Panc1 (cell line): Measurements from ENCODE around the gene PKD2. TPM values are rescaled to one million over a fixed set of nuclear protein-coding genes. Genes with fewer than 3 reads are reported as not detected.

ENCODE experiments used
- ATAC-seq: fragments of 200-7000 bp; cut with Tn5 transposase; 2 replicates; pipeline ENCODE4 v1.9.1; 2020; ENCODE audit warnings: mild to moderate bottlenecking, moderate library complexity
- BruUV-seq: library from RNA; stranded (reverse); fragments of 400-500 nt; replicated peaks from 2 replicates; lab custom pipeline; 2021; lab: Mats Ljungman, UMichigan
- CTCF ChIA-PET: fragments of 300-600 bp; sonication (Branson Sonifier 250); formaldehyde crosslinking; loops from one replicate; lab custom pipeline; 2022; ENCODE audit warnings: antibody characterized with exemption; lab: Charles Lee
- POLR2A ChIA-PET: fragments of 300-600 bp; sonication (Branson Sonifier 250); formaldehyde crosslinking; loops from one replicate; lab custom pipeline; 2022; ENCODE audit warnings: antibody characterized with exemption; lab: Charles Lee
- DNase-seq: peaks from one replicate; pipeline ENCODE4 v3.0.0-alpha.2; 2010; ENCODE audit warnings: low read depth, low spot score
- H3K27ac ChIP-seq: 2 replicates; pipeline ENCODE4 v1.5.1; 2011; ENCODE audit warnings: mild to moderate bottlenecking, low read length, inconsistent platforms
- H3K27me3 ChIP-seq: fragments of 200-500 bp; sonication (Bioruptor generic); 2 replicates; pipeline ENCODE4 v1.6.0; 2014; ENCODE audit warnings: low read length, inconsistent platforms; ENCODE audit not compliant: control insufficient read depth, insufficient read depth
- H3K36me3 ChIP-seq: fragments of 200-500 bp; sonication (Bioruptor generic); 2 replicates; pipeline ENCODE4 v1.5.1; 2014; ENCODE audit warnings: inconsistent platforms, mild to moderate bottlenecking, low read length, moderate library complexity; ENCODE audit not compliant: control insufficient read depth, insufficient read depth
- H3K4me1 ChIP-seq: 2 replicates; pipeline ENCODE4 v1.5.1; 2011; ENCODE audit warnings: inconsistent platforms, mild to moderate bottlenecking, low read length, moderate library complexity; ENCODE audit not compliant: control insufficient read depth, insufficient read depth
- H3K4me3 ChIP-seq, 2 experiments: 2 replicates each; pipeline ENCODE4 v1.5.1; 2011 to 2012; ENCODE audit warnings: low read depth in 2 of 2, low read length in 2 of 2, mild to moderate bottlenecking in 2 of 2, inconsistent platforms in 1 of 2, moderate library complexity in 1 of 2
- H3K9me3 ChIP-seq: fragments of 200-500 bp; sonication (Bioruptor generic); 2 replicates; pipeline ENCODE4 v1.5.1; 2014; ENCODE audit warnings: low read depth, mild to moderate bottlenecking, inconsistent platforms, low read length, moderate library complexity; ENCODE audit not compliant: control insufficient read depth, insufficient read depth
- CTCF ChIP-seq: fragments of 450-650 bp; IDR thresholded peaks from 2 replicates; pipeline ENCODE4 v1.5.1; 2017; ENCODE audit warnings: mild to moderate bottlenecking
- POLR2AphosphoS5 ChIP-seq: IDR thresholded peaks from 2 replicates; pipeline ENCODE4 v1.6.1; 2012; ENCODE audit warnings: mild to moderate bottlenecking, low read depth, low read length, moderate library complexity
- REST ChIP-seq, 2 experiments: IDR thresholded peaks; 2 replicates each; pipeline ENCODE4 v1.6.1; 2011 to 2012; ENCODE audit warnings: low read depth in 2 of 2, control low read depth in 1 of 2, low read length in 1 of 2, mild to moderate bottlenecking in 1 of 2, moderate library complexity in 1 of 2; ENCODE audit not compliant: insufficient read depth in 1 of 2
- SIN3A ChIP-seq: IDR thresholded peaks from 2 replicates; pipeline ENCODE4 v1.6.1; 2012; ENCODE audit warnings: low read depth, mild to moderate bottlenecking, low read length, moderate library complexity, borderline replicate concordance; ENCODE audit not compliant: insufficient read depth
- TCF7L2 ChIP-seq: IDR thresholded peaks from 2 replicates; pipeline ENCODE4 v1.6.1; 2011; ENCODE audit warnings: mild to moderate bottlenecking, low read depth, low read length, inconsistent platforms
- in situ Hi-C: cut with HindIII; loops from 2 replicates; pipeline ENCODE4 v1.10.0; 2016; ENCODE audit warnings: low sequenced_read_pairs, low pct_unique_long_range_greater_than_20kb
- intact Hi-C: fragments of 100-400 bp; cut with micrococcal nuclease; formaldehyde crosslinking; loops from one replicate; pipeline ENCODE4 v1.10.0; 2022; ENCODE audit not compliant: unreplicated experiment
- total RNA-seq: library from RNA; stranded (reverse); gene quantifications from one replicate; pipeline ENCODE4 v1.2.1, GENCODE V29; 2021; ENCODE audit not compliant: unreplicated experiment

PKD2 gene
- total RNA-seq, 1 experiment from 2014 or later = 21.7 TPM

- Histone ChIP-seq H3K4me3 (no peak overlapping the region), H3K4me1 (no peaks in the 10 kb centered on the region), H3K36me3 (no peaks in the 10 kb centered on the region), H3K27ac (no peak overlapping the region), H3K27me3 (no peaks in the 10 kb centered on the region), H3K9me3 (no peaks in the 10 kb centered on the region)
- DNase-seq (no peak), ATAC-seq (no peak)
- no TSS peak for BruUV-seq
- no peak for TF ChIP-seq TCF7L2
- TF ChIP-seq REST (IDR thresholded peaks at IDR 0.05; ENCODE audit: insufficient read depth in 1 of 2, low read depth in 2 of 2, low read length in 1 of 2) = no peak
- no peak for TF ChIP-seq POLR2AphosphoS5
- no peak for TF ChIP-seq SIN3A
- TF ChIP-seq CTCF = no peak
- intact Hi-C loops (no loop called here), in situ Hi-C loops (no loop called here)
- ChIA-PET CTCF (no interaction called here), POLR2A (no interaction called here)
Measured at GRCh38 chr4:88002786-88003185, 4.6 kb upstream of the PKD2 start.

GRCh38 chr4:88003261-88003660, 4.2 kb upstream of the PKD2 start:
- H3K4me3 ChIP-seq = no peak overlapping the region
- H3K9me3 ChIP-seq = no peaks in the 10 kb centered on the region
- no TSS peak for BruUV-seq
- H3K36me3 ChIP-seq = no peaks in the 10 kb centered on the region
- DNase-seq (no peak), ATAC-seq (no peak)
- intact Hi-C loops (no loop called here), in situ Hi-C loops (no loop called here)
- no peak overlapping the region for H3K27ac ChIP-seq
- H3K27me3 ChIP-seq = no peaks in the 10 kb centered on the region
- no peak for TF ChIP-seq CTCF
- no peak for TF ChIP-seq TCF7L2
- no peak for TF ChIP-seq POLR2AphosphoS5
- no peak for TF ChIP-seq SIN3A
- TF ChIP-seq REST (IDR thresholded peaks at IDR 0.05; ENCODE audit: insufficient read depth in 1 of 2, low read depth in 2 of 2, low read length in 1 of 2) = no peak
- CTCF ChIA-PET = no interaction called here
- POLR2A ChIA-PET = no interaction called here
- no peaks in the 10 kb centered on the region for H3K4me1 ChIP-seq
